ENCODE data around the gene C16orf96.

The C16orf96 gene

GRCh38 chr16:4618645-4619418 is 62.7 kb downstream of the C16orf96 start:
- no peak for DNase-seq (ENCODE audit: low read depth)

- no peak for DNase-seq (ENCODE audit: low read depth)
Observed at GRCh38 chr16:4623593-4623992, 67.5 kb downstream of the C16orf96 start.

GRCh38 chr16:4624015-4624826 is 68.1 kb downstream of the C16orf96 start, which contains the start of gene MGRN1:
Gene MGRN1 (plus strand): TSS chr16:4624826. CDS start chr16:4624961, 135 bp downstream.
- peak; percentile 98 for DNase-seq (ENCODE audit: low read depth)

GRCh38 chr16:4624827-4625559 is 68.9 kb downstream of the C16orf96 start:
- DNase-seq (ENCODE audit: low read depth) = peak; percentile 71

- DNase-seq (ENCODE audit: low read depth) = no peak
Observed at GRCh38 chr16:4625560-4626159, 69.5 kb downstream of the C16orf96 start.

- no peak for DNase-seq (ENCODE audit: low read depth)
Observed at GRCh38 chr16:4626396-4626795, 70.3 kb downstream of the C16orf96 start.

- no peak for DNase-seq (ENCODE audit: low read depth)
Observed at GRCh38 chr16:4628283-4628682, 72.1 kb downstream of the C16orf96 start.

GRCh38 chr16:4631444-4631843 is 75.3 kb downstream of the C16orf96 start:
- no peak for DNase-seq (ENCODE audit: low read depth)

- DNase-seq (ENCODE audit: low read depth) = no peak
Observed at GRCh38 chr16:4633910-4634635, 77.9 kb downstream of the C16orf96 start.

GRCh38 chr16:4634768-4635167 is 78.6 kb downstream of the C16orf96 start:
- DNase-seq (ENCODE audit: low read depth) = no peak

GRCh38 chr16:4636196-4636595 is 80.1 kb downstream of the C16orf96 start:
- no peak for DNase-seq (ENCODE audit: low read depth)

- no peak for DNase-seq (ENCODE audit: low read depth)
Observed at GRCh38 chr16:4637501-4638166, 81.5 kb downstream of the C16orf96 start.

GRCh38 chr16:4639899-4640509 is 83.9 kb downstream of the C16orf96 start:
- peak; percentile 45 for DNase-seq (ENCODE audit: low read depth)

- DNase-seq (ENCODE audit: low read depth) = no peak
Observed at GRCh38 chr16:4640572-4641305, 84.6 kb downstream of the C16orf96 start.

- DNase-seq (ENCODE audit: low read depth) = no peak
Observed at GRCh38 chr16:4641306-4641687, 85.2 kb downstream of the C16orf96 start.

GRCh38 chr16:4641895-4642294 is 85.8 kb downstream of the C16orf96 start:
- DNase-seq (ENCODE audit: low read depth) = no peak

- DNase-seq (ENCODE audit: low read depth) = no peak
Observed at GRCh38 chr16:4646773-4647643, 90.9 kb downstream of the C16orf96 start.

GRCh38 chr16:4647644-4647980 is 91.5 kb downstream of the C16orf96 start:
- DNase-seq (ENCODE audit: low read depth) = no peak

- DNase-seq (ENCODE audit: low read depth) = no peak
Observed at GRCh38 chr16:4648917-4649316, 92.8 kb downstream of the C16orf96 start.

All from ELR (cell line).